BJ (cell line): Measurements from ENCODE around the gene TRANK1. TPM values are rescaled to one million over a fixed set of nuclear protein-coding genes. Genes with fewer than 3 reads are reported as not detected.
A peak's percentile ranks its signal among the peaks of the same experiment; 100 is the strongest.

Experiments used
- CTCF ChIA-PET: fragments of 350-600 bp; formaldehyde crosslinking; extraction: SDS; loops from one replicate; lab custom pipeline; 2021; ENCODE audit warnings: antibody characterized with exemption, inconsistent platforms; lab: Yijun Ruan, JAX
- POLR2A ChIA-PET: fragments of 300-600 bp; sonication (Branson Sonifier 250); formaldehyde crosslinking; extraction: SDS; loops from one replicate; lab custom pipeline; 2021; ENCODE audit warnings: antibody characterized with exemption; lab: Charles Lee
- DNase-seq: peaks from one replicate; pipeline ENCODE4 v3.0.0-alpha.2; 2011; ENCODE audit warnings: low read depth
- H3K27me3 ChIP-seq: 2 replicates; pipeline ENCODE4 v1.6.0; 2011; ENCODE audit warnings: low read length; ENCODE audit not compliant: control insufficient read depth, insufficient read depth
- H3K36me3 ChIP-seq: 2 replicates; pipeline ENCODE4 v1.5.1; 2011; ENCODE audit warnings: low read length; ENCODE audit not compliant: control insufficient read depth, insufficient read depth
- H3K4me3 ChIP-seq: 2 replicates; pipeline ENCODE4 v1.5.1; 2011; ENCODE audit warnings: low read depth, mild to moderate bottlenecking, control low read depth, low read length
- polyA plus RNA-seq: library from polyadenylated mRNA; depleted of rRNA; stranded (reverse); fragments of >200 nt; gene quantifications from 2 replicates; pipeline ENCODE4 v1.2.3, GENCODE V29; 2011
- TF ChIP-seq, protein P1 (sequence below): IDR thresholded peaks from 2 replicates; pipeline ENCODE4 v1.5.1; 2011; ENCODE audit warnings: low read depth, mild to moderate bottlenecking, control low read depth, inconsistent platforms, low read length, moderate library complexity; ENCODE audit not compliant: insufficient read depth

Gene TRANK1
- polyA plus RNA-seq, 1 experiment, result 11.3 TPM

- POLR2A ChIA-PET, result interaction anchor here (0.5 kb wide), 1 partner anchor 14 kb away, joined by 5 read pairs; no protein-coding TSS in a partner anchor
- H3K36me3 ChIP-seq, result no peaks in the 10 kb centered on the region
- H3K4me3 ChIP-seq, result no peak overlapping the region
- H3K27me3 ChIP-seq, result no peaks in the 10 kb centered on the region
- CTCF ChIA-PET, result interaction anchor here (0.7 to 3.2 kb wide), 3 partner anchors 9 to 13 kb away, joined by 3 to 22 read pairs (median 4); no protein-coding TSS in a partner anchor
- DNase-seq, result no peak
- TF ChIP-seq, protein P1, sequence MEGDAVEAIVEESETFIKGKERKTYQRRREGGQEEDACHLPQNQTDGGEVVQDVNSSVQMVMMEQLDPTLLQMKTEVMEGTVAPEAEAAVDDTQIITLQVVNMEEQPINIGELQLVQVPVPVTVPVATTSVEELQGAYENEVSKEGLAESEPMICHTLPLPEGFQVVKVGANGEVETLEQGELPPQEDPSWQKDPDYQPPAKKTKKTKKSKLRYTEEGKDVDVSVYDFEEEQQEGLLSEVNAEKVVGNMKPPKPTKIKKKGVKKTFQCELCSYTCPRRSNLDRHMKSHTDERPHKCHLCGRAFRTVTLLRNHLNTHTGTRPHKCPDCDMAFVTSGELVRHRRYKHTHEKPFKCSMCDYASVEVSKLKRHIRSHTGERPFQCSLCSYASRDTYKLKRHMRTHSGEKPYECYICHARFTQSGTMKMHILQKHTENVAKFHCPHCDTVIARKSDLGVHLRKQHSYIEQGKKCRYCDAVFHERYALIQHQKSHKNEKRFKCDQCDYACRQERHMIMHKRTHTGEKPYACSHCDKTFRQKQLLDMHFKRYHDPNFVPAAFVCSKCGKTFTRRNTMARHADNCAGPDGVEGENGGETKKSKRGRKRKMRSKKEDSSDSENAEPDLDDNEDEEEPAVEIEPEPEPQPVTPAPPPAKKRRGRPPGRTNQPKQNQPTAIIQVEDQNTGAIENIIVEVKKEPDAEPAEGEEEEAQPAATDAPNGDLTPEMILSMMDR, result no peak
Measured at GRCh38 chr3:36945333-36945980, 603 bp upstream of the TRANK1 start.

GRCh38 chr3:36944012-36944640, 728 bp downstream of the TRANK1 start:
- no peak for DNase-seq
- H3K27me3 ChIP-seq, result no peaks in the 10 kb centered on the region
- ChIA-PET CTCF (interaction anchor here (0.9 to 3.2 kb wide), 5 partner anchors 10 to 39 kb away, joined by 3 to 22 read pairs (median 4); no protein-coding TSS in a partner anchor), POLR2A (no interaction called here)
- TF ChIP-seq, protein P1, result peak; percentile 30; the same call in 1 of the 2 replicates
- H3K36me3 ChIP-seq, result no peaks in the 10 kb centered on the region
- peak overlapping the region; percentile 64 for H3K4me3 ChIP-seq

- CTCF ChIA-PET, result interaction anchor here (1.6 to 3.2 kb wide), 3 partner anchors 15 to 39 kb away, joined by 4 to 22 read pairs (median 7); no protein-coding TSS in a partner anchor
- no peak for DNase-seq
- H3K36me3 ChIP-seq, result no peaks in the 10 kb centered on the region
- peak overlapping the region; percentile 64 for H3K4me3 ChIP-seq
- H3K27me3 ChIP-seq, result no peaks in the 10 kb centered on the region
- POLR2A ChIA-PET, result no interaction called here
- TF ChIP-seq, protein P1, result no peak
Measured at GRCh38 chr3:36943601-36944000, 1.3 kb downstream of the TRANK1 start.

GRCh38 chr3:36942638-36943248, 2.1 kb downstream of the TRANK1 start:
- TF ChIP-seq, protein P1, result no peak
- no peak for DNase-seq
- H3K4me3 ChIP-seq, result no peak overlapping the region
- no peaks in the 10 kb centered on the region for H3K27me3 ChIP-seq
- no peaks in the 10 kb centered on the region for H3K36me3 ChIP-seq
- CTCF ChIA-PET, result interaction anchor here (0.6 to 2.2 kb wide), 3 partner anchors 20 to 94 kb away, joined by 3 to 7 read pairs (median 3); no protein-coding TSS in a partner anchor
- POLR2A ChIA-PET, result no interaction called here

- TF ChIP-seq, protein P1, result no peak
- Histone ChIP-seq H3K36me3 (no peaks in the 10 kb centered on the region), H3K4me3 (no peak overlapping the region), H3K27me3 (no peaks in the 10 kb centered on the region)
- CTCF ChIA-PET, result interaction anchor here (1.0 kb wide), 1 partner anchor 36 kb away, joined by 4 read pairs; no protein-coding TSS in a partner anchor
- POLR2A ChIA-PET, result no interaction called here
- no peak for DNase-seq
Measured at GRCh38 chr3:36941658-36942057, 3.2 kb downstream of the TRANK1 start.
